ENCODE measurements around the gene KIF20B. TPM values are rescaled to one million over a fixed set of nuclear protein-coding genes. Genes with fewer than 3 reads are reported as not detected.

KIF20B gene
- total and polyA plus RNA-seq, 2 of the 8 experiments (the other 6 are each of a cell fraction or from before 2014, with no cell fraction given), result 4.5 to 72.0 TPM

DNA sequence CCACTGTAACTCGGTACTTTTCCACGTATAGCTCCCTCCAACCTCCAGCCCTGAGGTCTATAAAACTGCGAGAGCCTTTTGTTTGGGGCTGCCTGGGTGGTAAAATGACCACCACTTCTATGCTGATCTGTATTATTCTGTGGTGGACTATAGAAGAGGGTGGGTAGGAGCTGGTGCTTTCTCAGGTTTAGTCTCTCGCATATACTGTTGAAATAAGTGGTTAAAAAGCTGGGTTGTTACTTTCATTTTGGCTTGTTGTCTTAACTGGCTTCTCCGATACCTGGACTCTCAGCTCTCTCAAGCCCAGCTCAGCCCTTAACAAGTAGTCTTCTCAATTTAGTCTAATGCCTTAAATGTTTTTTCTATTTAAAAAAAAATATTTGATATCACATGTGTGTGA is 70.3 kb downstream of the KIF20B start:
- no peaks in the 10 kb centered on the region for H3K27me3 ChIP-seq (replicated peaks in 1 of 4; ENCODE audit: control insufficient read depth in 3 of 4, extremely low read depth in 1 of 4, insufficient read depth in 3 of 4, low read length in 3 of 4)
- WGBS, 2 experiments (ENCODE audit: extremely low coverage in 1 of 2, insufficient coverage in 1 of 2, insufficient read length in 1 of 2, insufficient replicate concordance in 2 of 2, low coverage in 1 of 2, low lambda C conversion rate in 2 of 2, missing lambda C conversion rate in 1 of 2), result 88% methylated on average over 5 of the region's 5 CpGs; no CpG with 5 or more reads in 1 of the 2 experiments
- no peak overlapping the region for H3K4me2 ChIP-seq (ENCODE audit: insufficient read depth in 1 of 2, low read depth in 2 of 2, low read length in 2 of 2)
- no peak overlapping the region for H2AFZ ChIP-seq (ENCODE audit: low read length)
- ChIA-PET CTCF (ENCODE audit: partially characterized antibody) (interaction anchor here (0.9 to 1.7 kb wide), 4 partner anchors 9 to 352 kb away, joined by 3 to 5 read pairs (median 3); no protein-coding TSS in a partner anchor), POLR2A (ENCODE audit: partially characterized antibody) (no interaction called here)
- H3K18ac ChIP-seq (ENCODE audit: extremely low read depth, low read length), result no peak overlapping the region
- H2BK12ac ChIP-seq (ENCODE audit: low read depth, low read length), result no peak overlapping the region
- no peak overlapping the region for H4K5ac ChIP-seq (ENCODE audit: insufficient read length, low read depth, low read length)
- no peak overlapping the region for H3K4me3 ChIP-seq (ENCODE audit: extremely low read depth in 1 of 4, insufficient read depth in 2 of 4, low read depth in 3 of 4, low read length in 4 of 4)
- H2BK20ac ChIP-seq (ENCODE audit: low read length), result no peak overlapping the region
- H3K4me1 ChIP-seq (replicated peaks in 1 of 4; ENCODE audit: control insufficient read depth in 3 of 4, insufficient read depth in 4 of 4, low read length in 3 of 4), result no peaks in the 10 kb centered on the region
- FAIRE-seq, result no peak
- no peak for DNase-seq (ENCODE audit: low read depth in 1 of 2, low spot score in 2 of 2)
- no peak overlapping the region for H3K9ac ChIP-seq (replicated peaks in 1 of 4; ENCODE audit: extremely low read depth in 1 of 4, low read depth in 3 of 4, low read length in 3 of 4)
- no peak overlapping the region for H3K27ac ChIP-seq (ENCODE audit: low read depth, low read length)
- no peak overlapping the region for H3K14ac ChIP-seq (ENCODE audit: insufficient read length)
- no peaks in the 10 kb centered on the region for H3K23me2 ChIP-seq (ENCODE audit: low read depth, low read length)
- no peaks in the 10 kb centered on the region for H4K20me1 ChIP-seq (replicated peaks in 1 of 2; ENCODE audit: control insufficient read depth in 1 of 2, insufficient read depth in 2 of 2, low read length in 2 of 2)
- no peak overlapping the region for H2AK5ac ChIP-seq (ENCODE audit: low read depth, low read length)
- peaks cover 2 to 62% (median 27%) of the 10 kb centered on the region in 4 experiments; a peak in 5 of 8 replicates for H3K36me3 ChIP-seq (ENCODE audit: control insufficient read depth in 2 of 4, insufficient read depth in 4 of 4, low read length in 3 of 4)
- no peaks in the 10 kb centered on the region for H3K79me2 ChIP-seq (ENCODE audit: control insufficient read depth in 1 of 2, insufficient read depth in 2 of 2, low read length in 2 of 2)
- H3K9me3 ChIP-seq (ENCODE audit: insufficient read depth in 2 of 2, low read depth in 1 of 2, low read length in 1 of 2), result no peaks in the 10 kb centered on the region; a peak in 1 of 4 replicates
- H3K56ac ChIP-seq (replicated peaks; ENCODE audit: insufficient read length, low read depth, low read length), result no peak overlapping the region
- H2BK120ac ChIP-seq (replicated peaks; ENCODE audit: low read depth, low read length), result no peak overlapping the region
- no peak overlapping the region for H4K91ac ChIP-seq (replicated peaks; ENCODE audit: insufficient read length, low read length)
- no peak overlapping the region for H3K4ac ChIP-seq (replicated peaks; ENCODE audit: insufficient read length, low read depth, low read length)
- H3K23ac ChIP-seq (ENCODE audit: insufficient read length), result no peak overlapping the region
- no peaks in the 10 kb centered on the region for H3K79me1 ChIP-seq (ENCODE audit: low read depth, low read length)
- no peak overlapping the region for H2BK5ac ChIP-seq (ENCODE audit: low read depth, low read length)
- no peak overlapping the region for H2BK15ac ChIP-seq (ENCODE audit: low read length)
- no peak overlapping the region for H4K8ac ChIP-seq (ENCODE audit: extremely low read depth, insufficient read depth, low read length)
- TF ChIP-seq POLR2AphosphoS5 (IDR thresholded peaks at IDR 0.05; ENCODE audit: low read depth, low read length) (no peak), NRF1 (IDR thresholded peaks at IDR 0.05; ENCODE audit: low read depth, low read length) (no peak), JUND (IDR thresholded peaks at IDR 0.05; ENCODE audit: low read length) (no peak), CTBP2 (IDR thresholded peaks at IDR 0.05; ENCODE audit: borderline replicate concordance, insufficient read depth, insufficient read length, low read length) (no peak), NANOG (IDR thresholded peaks at IDR 0.05; ENCODE audit: insufficient read depth, low read depth, low read length, poor library complexity, severe bottlenecking) (no peak), BRCA1 (IDR thresholded peaks at IDR 0.05; ENCODE audit: low read depth, low read length) (no peak), TCF12 (IDR thresholded peaks at IDR 0.05; ENCODE audit: low read depth, low read length) (no peak), KDM4A (IDR thresholded peaks at IDR 0.05; ENCODE audit: low read depth, low read length, severe bottlenecking) (no peak), BACH1 (IDR thresholded peaks at IDR 0.05; ENCODE audit: low read length) (no peak), EZH2 (IDR thresholded peaks at IDR 0.05; ENCODE audit: low read depth, low read length, severe bottlenecking) (no peak), ASH2L (IDR thresholded peaks at IDR 0.05; ENCODE audit: low read length) (no peak), CEBPB (IDR thresholded peaks at IDR 0.05; ENCODE audit: low read depth, low read length) (no peak), CREB1 (IDR thresholded peaks at IDR 0.05) (no peak), ZNF274 (IDR thresholded peaks at IDR 0.05; ENCODE audit: borderline replicate concordance, extremely low read depth, low read length) (no peak)
- TF ChIP-seq, protein P1, sequence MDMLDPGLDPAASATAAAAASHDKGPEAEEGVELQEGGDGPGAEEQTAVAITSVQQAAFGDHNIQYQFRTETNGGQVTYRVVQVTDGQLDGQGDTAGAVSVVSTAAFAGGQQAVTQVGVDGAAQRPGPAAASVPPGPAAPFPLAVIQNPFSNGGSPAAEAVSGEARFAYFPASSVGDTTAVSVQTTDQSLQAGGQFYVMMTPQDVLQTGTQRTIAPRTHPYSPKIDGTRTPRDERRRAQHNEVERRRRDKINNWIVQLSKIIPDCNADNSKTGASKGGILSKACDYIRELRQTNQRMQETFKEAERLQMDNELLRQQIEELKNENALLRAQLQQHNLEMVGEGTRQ (IDR thresholded peaks at IDR 0.05; ENCODE audit: low read length), result no peak
